ENCODE results near the gene PPP1R3C. TPM values are rescaled to one million over a fixed set of nuclear protein-coding genes. Genes with fewer than 3 reads are reported as not detected.

The PPP1R3C gene
- total RNA-seq, 1 donor from 2014 or later = 15.7 TPM

DNA sequence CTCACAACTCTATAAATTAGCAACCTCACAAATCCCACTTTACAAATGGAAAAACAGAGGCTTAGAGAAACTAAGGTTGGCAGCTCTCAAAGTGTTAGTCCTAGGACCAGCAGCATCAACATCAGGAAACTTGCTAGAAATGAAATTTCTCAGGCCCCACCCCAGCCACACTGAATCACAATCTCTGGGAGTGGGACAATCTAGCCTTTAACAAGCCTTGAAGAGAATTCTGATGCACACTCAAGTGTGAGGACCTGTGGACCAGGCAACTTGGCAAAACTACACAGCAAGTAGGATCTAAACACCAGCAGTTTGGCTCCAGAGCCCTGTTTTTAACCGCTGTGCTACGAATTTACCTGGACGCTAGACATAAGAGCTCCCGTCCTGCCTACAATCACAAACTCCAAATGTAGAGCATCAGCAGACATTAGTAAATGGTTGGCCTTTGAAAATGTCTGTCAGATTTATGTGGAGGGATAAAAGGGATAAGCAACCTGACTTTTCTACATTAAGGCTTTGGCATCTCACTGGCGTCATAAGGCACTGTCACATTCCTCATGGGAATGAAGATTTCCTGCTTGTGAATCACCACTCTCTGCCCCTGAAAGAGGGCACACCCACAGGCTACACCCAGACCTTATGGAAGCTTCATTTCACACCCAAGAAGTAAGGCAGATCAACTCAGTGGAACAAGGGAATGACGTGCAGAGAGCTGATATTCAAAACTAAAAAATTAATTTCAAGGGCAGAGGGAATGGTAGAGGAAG is 34.5 kb downstream of the PPP1R3C start:
- no peak for DNase-seq (ENCODE audit: extremely low spot score, unreplicated experiment)
- H3K4me1 Mint-ChIP-seq (ENCODE audit: unreplicated experiment) = peaks cover 59% of the 10 kb centered on the region
- H3K36me3 Mint-ChIP-seq (ENCODE audit: unreplicated experiment) = no peaks in the 10 kb centered on the region
- no peak overlapping the region for H3K4me3 Mint-ChIP-seq (ENCODE audit: unreplicated experiment)
- TF ChIP-seq, protein P1, sequence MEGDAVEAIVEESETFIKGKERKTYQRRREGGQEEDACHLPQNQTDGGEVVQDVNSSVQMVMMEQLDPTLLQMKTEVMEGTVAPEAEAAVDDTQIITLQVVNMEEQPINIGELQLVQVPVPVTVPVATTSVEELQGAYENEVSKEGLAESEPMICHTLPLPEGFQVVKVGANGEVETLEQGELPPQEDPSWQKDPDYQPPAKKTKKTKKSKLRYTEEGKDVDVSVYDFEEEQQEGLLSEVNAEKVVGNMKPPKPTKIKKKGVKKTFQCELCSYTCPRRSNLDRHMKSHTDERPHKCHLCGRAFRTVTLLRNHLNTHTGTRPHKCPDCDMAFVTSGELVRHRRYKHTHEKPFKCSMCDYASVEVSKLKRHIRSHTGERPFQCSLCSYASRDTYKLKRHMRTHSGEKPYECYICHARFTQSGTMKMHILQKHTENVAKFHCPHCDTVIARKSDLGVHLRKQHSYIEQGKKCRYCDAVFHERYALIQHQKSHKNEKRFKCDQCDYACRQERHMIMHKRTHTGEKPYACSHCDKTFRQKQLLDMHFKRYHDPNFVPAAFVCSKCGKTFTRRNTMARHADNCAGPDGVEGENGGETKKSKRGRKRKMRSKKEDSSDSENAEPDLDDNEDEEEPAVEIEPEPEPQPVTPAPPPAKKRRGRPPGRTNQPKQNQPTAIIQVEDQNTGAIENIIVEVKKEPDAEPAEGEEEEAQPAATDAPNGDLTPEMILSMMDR (IDR thresholded peaks at IDR 0.05) = no peak
- H3K27me3 Mint-ChIP-seq (ENCODE audit: unreplicated experiment) = no peaks in the 10 kb centered on the region
- no peaks in the 10 kb centered on the region for H3K9me3 Mint-ChIP-seq (ENCODE audit: unreplicated experiment)
- H3K27ac Mint-ChIP-seq (ENCODE audit: unreplicated experiment) = peak overlapping the region; percentile 94

DNA sequence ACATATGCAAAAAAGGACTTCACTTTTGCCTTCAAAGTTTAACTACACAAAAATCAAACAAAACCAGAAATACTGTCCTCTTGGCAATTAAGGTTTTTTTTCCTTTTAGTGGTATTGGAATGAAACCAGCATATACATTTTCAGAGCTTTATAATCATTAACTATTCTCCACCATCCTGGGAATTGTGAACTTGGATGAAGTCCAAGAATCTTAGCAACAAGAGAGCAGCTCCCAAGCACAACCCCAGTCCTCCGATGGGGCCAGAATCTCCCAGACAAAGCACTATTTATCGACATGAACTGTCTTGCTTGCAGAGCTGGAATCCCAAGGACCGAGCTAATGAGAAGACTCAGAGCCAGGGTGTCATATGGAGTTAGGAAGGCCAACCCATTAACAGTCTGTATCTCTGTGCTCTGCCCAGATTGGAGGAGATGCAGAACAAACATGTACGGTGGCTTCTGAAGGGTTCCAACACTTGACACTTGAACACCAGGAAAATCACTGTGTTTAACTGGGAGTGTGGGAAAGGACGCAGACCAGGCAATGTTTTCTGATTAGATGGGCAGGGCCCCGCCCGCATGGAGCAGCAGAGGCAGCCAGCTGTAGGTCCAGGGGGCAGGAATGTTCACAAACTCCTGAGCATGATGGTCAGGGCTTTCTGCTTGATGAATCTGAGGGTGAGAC is 35.5 kb downstream of the PPP1R3C start:
- H3K36me3 Mint-ChIP-seq (ENCODE audit: unreplicated experiment) = no peaks in the 10 kb centered on the region
- TF ChIP-seq, protein P1 (IDR thresholded peaks at IDR 0.05) = no peak
- H3K4me3 Mint-ChIP-seq (ENCODE audit: unreplicated experiment) = no peak overlapping the region
- H3K9me3 Mint-ChIP-seq (ENCODE audit: unreplicated experiment) = no peaks in the 10 kb centered on the region
- H3K27ac Mint-ChIP-seq (ENCODE audit: unreplicated experiment) = peak overlapping the region; percentile 94
- peaks cover 60% of the 10 kb centered on the region for H3K4me1 Mint-ChIP-seq (ENCODE audit: unreplicated experiment)
- no peaks in the 10 kb centered on the region for H3K27me3 Mint-ChIP-seq (ENCODE audit: unreplicated experiment)
- no peak for DNase-seq (ENCODE audit: extremely low spot score, unreplicated experiment)

DNA sequence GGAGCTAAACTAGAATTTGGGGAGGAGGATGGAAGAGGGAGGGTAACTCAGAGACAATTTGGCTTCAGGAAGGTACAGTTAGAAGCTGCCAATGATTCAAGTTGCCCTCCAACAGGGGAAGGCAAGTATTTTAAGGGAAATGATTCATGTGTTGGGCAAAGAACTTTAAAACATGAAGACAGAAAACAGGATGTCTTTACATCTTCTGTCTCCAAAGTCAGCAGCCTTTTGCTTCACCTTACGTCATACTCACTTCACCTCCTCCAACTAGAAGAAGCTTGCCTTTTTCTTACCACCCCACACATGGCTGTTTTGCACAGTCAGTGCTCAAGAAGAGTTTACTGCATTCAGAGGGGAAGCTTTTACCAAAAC is 36.1 kb downstream of the PPP1R3C start:
- H3K27me3 Mint-ChIP-seq (ENCODE audit: unreplicated experiment) = no peaks in the 10 kb centered on the region
- H3K4me1 Mint-ChIP-seq (ENCODE audit: unreplicated experiment) = peaks cover 63% of the 10 kb centered on the region
- H3K36me3 Mint-ChIP-seq (ENCODE audit: unreplicated experiment) = no peaks in the 10 kb centered on the region
- no peak for DNase-seq (ENCODE audit: extremely low spot score, unreplicated experiment)
- no peaks in the 10 kb centered on the region for H3K9me3 Mint-ChIP-seq (ENCODE audit: unreplicated experiment)
- TF ChIP-seq, protein P1 (IDR thresholded peaks at IDR 0.05) = no peak
- H3K4me3 Mint-ChIP-seq (ENCODE audit: unreplicated experiment) = no peak overlapping the region
- peak overlapping the region; percentile 94 for H3K27ac Mint-ChIP-seq (ENCODE audit: unreplicated experiment)

DNA sequence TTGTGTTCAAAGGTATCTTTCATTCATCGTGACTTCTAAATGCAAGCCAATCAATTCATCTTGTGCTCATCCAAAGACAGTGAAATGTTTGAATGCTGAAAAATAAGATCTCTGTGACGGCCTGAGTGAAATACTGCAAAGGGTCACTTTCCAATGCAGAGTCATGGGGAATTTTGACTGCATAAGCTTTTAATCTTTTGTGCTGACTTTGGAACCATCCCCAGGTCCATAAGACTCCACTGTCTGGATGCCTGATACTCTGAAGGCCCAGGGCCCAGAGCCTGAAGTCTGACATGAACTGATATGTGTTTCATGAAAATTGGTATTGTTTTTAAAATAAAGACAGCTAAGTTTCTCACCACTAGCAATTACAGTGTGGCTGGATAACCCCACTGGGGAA is 39.0 kb downstream of the PPP1R3C start:
- Mint-ChIP-seq H3K4me3 (ENCODE audit: unreplicated experiment) (no peak overlapping the region), H3K36me3 (ENCODE audit: unreplicated experiment) (no peaks in the 10 kb centered on the region), H3K27me3 (ENCODE audit: unreplicated experiment) (no peaks in the 10 kb centered on the region), H3K27ac (ENCODE audit: unreplicated experiment) (no peak overlapping the region), H3K4me1 (ENCODE audit: unreplicated experiment) (peaks cover 86% of the 10 kb centered on the region), H3K9me3 (ENCODE audit: unreplicated experiment) (no peaks in the 10 kb centered on the region)
- DNase-seq (ENCODE audit: extremely low spot score, unreplicated experiment) = no peak
- TF ChIP-seq, protein P1 (IDR thresholded peaks at IDR 0.05) = no peak

DNA sequence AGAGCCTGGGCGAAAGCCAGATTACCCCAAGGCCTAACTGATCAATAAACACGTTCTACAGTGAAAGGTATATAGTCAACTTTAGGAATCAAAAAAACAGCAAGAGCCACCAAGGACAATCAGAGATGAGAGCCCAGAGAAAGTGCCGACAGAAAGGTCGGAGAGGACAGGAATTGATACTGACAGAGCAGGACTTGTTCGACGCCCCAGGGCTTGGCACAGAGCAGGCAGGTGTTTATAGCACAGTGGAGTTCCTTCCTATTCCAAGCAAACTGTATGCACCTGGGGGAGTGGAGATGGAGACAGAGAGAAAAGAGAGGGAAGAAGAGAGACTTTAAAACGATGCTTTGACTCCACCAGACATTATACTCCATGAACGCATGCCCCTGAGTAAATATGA is 39.5 kb downstream of the PPP1R3C start:
- Mint-ChIP-seq H3K36me3 (ENCODE audit: unreplicated experiment) (no peaks in the 10 kb centered on the region), H3K4me3 (ENCODE audit: unreplicated experiment) (no peak overlapping the region), H3K27me3 (ENCODE audit: unreplicated experiment) (no peaks in the 10 kb centered on the region), H3K4me1 (ENCODE audit: unreplicated experiment) (peaks cover 86% of the 10 kb centered on the region), H3K9me3 (ENCODE audit: unreplicated experiment) (no peaks in the 10 kb centered on the region), H3K27ac (ENCODE audit: unreplicated experiment) (no peak overlapping the region)
- no peak for DNase-seq (ENCODE audit: extremely low spot score, unreplicated experiment)
- TF ChIP-seq, protein P1 (IDR thresholded peaks at IDR 0.05) = no peak
